GM11168 (cell line): ENCODE results near the gene CAMTA1.

Experiments used
- in situ Hi-C: fragments of 300-500 bp; cut with MboI; formaldehyde crosslinking; loops from one replicate; pipeline ENCODE4 v1.12.0; 2022; ENCODE audit warnings: low sequenced_read_pairs; ENCODE audit not compliant: unreplicated experiment

The CAMTA1 gene

DNA sequence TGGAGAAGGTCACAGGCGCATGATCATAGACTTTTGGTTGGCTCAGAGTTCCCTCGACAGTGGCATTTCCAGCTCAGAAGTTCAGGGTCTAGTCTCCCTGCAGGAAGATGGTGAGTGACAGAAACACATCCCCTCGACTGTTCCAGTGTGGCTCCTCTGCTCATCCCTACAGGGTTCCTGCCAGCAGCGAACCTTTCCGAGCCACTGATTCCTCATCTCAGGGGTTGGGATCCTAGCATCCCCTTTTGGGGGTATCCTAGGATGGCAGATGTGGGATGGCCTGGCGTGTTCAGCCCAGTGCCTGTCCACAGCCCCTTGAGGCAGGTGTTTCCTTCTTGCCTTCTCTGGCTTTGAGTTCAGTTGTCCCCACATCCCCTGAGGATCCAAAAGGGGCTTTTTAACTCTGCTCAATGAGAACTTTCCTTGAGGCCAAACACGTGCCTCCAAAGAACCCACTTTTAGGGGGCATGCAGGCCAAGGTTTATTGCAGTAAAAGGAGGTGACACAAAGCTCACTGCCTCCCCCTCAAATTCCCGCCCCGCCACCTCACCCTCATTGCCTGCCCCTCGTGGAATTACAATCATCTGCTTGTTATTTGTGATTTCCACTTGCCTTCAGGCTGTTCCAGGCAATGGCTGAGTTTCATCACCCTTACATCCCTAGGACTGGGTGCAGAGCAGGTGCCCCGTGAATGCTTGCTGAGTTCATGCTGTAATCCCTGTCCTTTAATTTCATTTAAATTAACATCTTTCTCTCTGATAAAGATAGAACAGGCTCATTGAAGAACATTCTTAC lies 440.7 kb downstream of the CAMTA1 start:
- in situ Hi-C loops: no loop called here

DNA sequence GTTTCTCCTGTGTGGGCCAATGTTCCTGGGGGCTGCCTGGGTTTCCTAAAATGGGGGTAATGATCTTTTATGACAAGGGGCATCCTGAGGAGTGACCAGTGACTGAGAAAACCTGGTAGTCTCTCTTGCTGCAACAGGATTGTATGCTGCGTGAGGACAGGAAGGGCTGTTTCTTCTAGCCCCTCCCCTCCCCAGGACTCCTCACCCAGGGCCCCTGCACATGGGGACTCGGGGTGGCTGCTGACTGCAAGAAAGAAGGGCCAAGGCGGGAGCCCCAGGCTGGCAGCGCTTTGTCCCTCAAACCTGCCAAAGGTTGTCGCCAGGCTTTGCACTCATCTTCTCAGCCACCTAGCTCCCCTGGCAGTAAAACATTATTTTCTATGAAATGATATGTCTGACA lies 442.4 kb downstream of the CAMTA1 start:
- in situ Hi-C loops: no loop called here

DNA sequence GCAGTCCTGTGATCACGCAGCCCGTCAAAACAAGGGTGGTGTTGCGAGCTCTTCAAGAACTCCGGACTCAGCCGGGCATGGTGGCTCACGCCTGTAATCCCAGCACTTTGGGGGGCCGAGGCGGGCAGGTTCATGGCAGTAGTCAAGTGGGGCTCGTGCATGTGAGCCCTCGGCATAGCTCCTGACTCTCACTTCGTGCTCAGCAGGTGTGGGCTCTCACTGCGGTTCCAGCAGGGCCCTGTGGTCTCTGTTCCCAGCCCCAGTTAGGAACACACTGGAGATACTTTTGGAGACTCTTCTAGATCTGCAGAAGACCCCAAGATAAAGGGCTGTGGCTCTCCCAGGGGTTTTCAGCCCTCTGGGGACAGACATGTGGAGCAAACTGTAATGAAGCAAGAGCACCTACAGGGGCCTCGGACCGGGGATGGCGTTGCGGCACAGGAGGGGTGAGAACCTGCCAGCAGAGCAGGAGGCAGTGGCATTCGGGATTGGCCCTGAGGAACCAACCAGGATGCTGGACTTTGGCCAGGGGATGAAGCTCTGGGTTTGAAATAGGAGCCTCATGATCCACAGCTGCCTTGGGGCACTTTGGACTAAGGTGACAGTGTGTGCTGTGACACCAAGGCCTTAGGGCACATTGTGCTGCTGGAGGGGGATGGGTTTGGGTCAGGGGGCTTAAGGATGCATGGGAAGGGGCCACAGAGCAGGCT lies 443.2 kb downstream of the CAMTA1 start:
- in situ Hi-C loops: no loop called here

DNA sequence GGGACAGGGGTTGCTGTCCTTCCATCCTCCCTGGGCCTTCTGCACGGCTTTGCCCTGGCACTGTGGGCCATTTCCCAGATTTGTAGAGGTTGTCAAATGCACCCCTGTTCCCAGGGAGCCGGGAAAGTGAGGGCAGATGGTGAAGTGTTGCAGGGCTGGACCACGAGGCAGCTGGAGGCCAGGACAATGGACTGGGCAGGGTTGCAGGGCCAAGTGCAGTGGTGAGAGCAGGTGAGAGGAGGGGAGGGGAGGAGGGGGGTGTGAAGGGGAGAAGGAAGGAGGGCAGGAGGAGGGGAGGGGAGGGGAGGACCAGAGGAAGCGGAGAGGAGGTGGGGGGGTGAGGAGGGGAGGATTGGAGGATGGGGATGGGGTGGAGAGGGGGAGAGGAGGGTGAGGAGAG lies 443.9 kb downstream of the CAMTA1 start:
- in situ Hi-C loops: no loop called here

DNA sequence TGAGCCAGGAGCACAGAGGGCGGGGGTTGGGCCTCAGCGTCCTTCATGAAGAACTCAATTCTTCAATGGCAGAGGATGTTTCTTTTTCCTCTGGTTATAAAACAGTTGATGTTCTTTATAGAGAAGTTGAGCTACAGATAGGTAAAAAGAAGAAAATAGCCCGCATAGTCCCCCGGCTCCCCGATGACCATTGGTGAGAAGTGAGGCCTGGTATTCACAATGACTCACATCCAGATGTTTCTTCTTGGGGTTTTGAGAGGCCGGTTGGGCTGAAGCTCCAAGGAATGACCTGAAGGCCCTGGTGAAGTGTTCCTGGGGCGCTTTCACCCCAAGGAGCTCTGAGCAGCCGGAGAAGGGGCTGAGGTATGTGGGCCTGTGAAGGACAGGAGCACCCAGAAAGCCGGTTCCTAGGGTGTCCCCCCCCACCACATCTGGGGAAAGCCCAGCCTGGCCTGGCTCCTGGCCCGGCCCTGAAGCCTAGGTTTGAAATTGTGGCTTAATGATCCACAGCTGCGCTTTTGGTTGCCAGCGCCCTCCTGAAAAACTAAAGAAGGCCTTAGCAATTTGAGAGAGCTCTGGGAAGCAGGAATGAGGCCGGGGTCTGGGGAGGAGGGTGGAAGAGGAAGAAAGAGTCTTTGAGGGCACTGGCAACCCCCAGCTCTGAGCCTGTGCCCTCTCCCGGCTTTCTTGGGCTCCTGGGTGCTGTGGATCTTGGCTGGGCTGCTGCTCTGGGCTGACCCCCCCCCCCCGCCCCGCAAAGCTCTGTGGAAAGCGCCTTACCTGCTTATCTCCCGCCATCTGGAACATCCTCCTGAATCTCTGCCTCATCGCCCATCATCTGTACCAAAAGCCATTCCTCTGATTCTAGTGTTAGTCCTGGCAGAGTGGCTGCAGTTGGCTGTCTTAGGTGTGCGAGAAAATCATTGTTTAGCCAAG lies 444.7 kb downstream of the CAMTA1 start:
- in situ Hi-C loops: no loop called here

DNA sequence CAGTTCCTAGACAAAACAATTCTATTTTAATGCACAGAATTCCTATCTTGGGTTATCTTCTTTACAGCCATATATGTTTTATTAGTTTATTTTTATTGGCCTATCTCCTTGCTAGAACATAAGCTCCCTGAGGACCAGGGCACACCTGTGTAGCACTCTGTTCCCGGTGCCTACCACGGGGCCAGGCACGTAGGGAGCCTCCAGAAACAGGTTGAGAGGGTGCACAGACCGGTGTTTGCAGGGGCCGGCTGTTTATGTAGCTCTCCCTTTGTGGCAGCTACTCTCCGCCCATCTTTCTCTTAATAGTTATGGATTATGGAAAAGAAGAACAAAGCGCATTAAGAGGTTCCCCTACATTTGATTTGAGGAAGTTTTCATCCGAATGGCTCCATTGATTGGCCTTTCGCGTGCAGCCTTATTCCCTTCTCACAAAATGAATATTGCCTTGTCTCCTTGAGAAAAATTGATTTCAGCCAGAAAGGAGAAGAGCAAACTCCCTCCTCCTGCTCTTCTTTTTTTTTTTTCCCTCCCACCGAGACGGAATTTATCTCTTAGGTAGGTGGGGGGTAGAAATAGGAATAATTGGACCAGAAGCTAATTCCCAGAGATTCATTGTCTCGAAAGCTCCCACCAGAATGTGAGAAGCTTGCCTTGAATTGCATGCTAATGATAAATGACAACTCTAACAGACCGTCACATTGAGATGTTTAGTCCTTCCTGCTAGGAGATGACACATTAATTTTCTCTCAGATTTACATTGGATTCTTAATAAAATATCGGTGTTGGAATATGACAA lies 447.4 kb downstream of the CAMTA1 start:
- in situ Hi-C loops: no loop called here

DNA sequence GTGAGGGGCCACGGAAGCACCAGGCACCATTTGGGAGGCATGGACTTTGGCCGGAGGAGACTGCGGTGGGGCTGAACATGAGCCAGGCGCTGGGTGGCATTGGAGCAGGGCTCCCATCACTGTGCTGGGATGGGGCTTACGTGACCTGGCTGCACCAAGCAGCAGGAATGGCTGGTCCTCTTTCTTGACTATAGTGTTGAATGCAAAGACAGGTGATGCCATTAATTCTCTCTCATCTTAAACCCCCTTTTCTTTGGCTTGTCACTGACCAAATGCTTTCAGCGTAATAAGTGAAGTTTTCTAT lies 447.9 kb downstream of the CAMTA1 start:
- in situ Hi-C loops: no loop called here

DNA sequence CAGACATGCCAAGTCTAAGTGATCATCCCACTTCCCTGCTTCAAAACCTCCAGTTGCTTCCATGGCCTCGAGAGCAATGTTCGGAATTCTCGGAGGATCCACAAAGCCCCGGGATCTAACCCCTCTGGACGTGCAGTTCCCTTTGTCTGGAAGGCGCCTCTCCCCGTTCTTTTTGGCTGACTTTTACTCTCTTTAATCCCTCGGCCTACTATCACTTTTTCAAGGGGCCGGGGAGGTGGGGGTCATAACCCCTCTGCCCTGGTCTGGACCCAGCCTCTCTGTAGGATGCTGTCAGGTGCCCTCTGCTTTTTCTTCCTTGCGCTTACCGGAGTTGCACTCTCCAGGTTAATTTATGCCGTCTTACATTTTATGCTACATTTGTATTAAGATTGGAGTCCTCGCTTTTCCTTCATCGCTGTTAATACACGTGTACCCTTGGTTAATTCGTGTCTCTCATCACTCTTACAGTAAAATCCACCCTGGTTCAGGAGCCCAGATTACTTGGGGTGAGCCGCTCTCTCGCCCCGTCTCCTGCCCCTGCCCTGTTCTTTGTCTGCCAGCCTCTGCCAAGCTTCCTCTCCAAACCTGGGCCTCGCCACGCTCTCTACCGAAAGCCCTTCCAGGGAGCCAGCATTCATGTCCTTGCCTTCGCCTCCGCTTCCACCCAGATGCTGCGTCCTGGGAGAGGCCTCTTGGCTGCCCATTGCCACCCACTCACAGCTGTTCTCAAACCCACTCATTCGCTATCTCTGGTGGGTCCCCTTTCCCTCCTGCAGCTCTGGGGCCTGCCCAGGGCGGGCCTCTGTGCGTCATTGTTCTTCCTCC lies 448.6 kb downstream of the CAMTA1 start:
- in situ Hi-C loops: no loop called here

DNA sequence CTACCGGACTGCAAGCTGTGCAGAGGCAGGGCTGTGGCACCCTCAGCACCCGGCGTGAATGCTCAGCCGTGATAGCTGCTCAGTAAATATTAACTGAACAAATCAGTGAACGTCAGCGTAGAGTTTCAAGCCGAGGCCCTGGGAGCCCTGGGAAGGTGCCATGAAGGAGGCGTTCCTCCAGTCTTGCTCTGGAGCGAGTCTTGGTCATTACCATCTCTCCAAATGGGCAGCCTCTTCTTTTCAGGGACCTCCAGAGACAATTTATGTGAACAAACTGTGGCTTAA lies 449.2 kb downstream of the CAMTA1 start:
- in situ Hi-C loops: no loop called here

DNA sequence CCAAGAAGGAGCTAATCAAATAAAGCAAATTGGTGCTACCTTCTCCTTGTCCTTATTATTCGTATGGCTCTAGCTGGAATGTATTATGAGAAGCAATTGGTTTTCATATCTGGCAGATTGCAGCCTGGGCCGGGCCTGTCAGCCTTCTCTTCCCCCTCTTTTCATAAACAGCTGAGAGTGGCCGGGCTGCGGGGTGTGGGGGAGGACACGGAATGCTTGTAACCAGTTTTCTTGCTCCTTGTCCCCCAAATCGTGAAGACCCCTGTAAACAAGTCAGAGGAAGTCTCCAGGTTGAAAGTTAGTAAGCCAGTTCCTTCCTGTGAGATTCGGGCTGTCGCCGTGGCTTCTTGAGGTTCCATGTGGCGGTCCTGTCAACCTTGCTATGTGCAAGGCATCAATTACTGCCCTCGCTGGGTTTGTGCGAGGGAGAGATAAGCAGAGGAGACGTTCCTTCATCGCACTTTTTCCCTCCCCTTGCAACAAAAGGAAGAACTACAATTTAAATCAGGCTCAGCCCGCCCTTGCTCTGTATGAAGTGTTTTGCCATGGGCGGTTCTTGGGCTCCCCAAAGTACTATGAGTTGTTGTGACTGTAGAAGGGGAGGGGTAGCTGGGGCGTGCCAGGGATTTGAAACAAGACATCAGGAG lies 450.7 kb downstream of the CAMTA1 start:
- in situ Hi-C loops: no loop called here

DNA sequence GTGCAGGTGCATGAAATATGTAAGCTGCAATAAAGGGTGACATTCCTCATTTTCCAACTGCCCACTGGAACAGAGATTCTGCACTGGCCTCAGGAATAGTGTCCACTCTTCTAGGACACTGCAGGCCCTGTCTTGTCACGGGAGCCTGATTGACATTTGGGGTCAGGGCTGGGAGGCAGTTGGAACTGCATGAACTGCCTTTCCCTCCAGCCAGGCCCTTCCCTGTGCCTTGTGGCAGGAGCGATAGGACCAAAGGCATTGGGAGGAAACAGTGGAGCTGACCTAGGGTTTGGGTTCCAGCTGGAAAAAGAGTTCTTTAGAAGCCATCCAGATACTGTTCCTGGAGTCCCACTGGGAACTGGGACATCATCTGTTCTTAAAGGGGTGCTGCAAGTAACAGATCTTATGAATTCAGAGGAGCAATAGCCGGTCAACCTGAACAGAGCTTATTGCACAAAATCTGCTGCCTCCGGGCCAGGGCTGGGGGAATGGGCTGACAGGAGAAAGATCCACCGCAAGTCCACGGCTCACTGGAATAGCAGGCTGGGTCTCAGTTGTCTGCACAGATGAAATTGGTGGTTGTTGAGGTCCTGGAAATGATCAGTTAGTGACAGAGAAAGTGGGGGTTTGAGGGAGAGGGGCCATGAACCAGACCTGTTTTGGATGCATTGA lies 451.7 kb downstream of the CAMTA1 start:
- in situ Hi-C loops: no loop called here

DNA sequence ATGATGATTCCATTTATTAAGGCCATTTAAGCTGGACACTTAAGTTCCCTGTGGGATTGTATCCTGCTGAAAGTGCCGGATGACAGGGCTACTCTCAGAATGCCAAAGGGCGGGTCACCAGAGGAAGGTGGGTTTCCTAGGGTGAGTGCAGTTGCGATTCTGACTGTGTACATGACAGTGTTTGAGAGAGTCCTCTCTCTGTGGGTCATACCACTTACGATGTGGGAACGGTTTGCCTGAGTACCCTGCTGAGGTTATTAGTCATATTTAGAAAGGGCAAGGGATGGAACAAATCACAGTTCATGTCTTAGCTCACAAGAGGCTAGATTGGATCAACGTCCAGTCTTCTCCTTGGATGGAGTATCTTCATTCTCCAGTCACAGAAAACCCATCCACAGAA lies 461.9 kb downstream of the CAMTA1 start:
- in situ Hi-C loops: no loop called here

DNA sequence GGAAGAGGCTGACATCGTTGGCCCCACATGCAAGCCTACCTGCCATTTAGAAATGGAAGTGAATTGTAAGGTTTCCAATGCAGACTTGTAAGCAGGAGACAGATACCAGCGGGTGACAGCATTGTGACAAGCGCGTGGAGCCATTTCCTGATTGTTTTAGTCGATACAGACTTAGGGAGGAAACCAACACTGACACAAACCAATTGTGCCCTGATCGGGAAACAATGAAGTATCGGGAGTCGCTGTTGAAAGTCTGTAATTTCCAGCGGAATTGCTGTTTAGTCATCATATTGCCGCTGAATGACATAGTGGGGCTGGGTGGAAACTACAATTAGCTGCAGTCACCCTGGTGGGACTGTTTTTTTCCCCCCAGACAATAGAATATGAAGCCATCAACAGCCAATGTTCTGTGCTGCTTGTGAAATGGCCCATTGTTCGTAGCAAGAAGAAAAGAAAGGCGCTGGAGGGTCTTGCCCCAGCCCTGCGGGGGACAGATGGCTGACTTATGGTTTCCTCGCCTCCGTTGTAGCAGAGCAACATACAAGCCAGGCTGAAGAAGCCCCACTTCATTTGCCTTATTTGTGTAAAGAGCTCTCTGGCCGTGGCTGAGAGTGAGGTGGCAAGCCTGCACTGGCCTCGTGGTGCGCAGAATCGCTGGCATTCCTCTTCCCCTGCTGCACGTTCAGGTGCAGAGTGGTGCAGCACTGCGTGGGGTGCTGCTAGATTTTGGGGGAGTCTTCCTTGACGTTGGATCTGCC lies 462.7 kb downstream of the CAMTA1 start:
- in situ Hi-C loops: no loop called here

DNA sequence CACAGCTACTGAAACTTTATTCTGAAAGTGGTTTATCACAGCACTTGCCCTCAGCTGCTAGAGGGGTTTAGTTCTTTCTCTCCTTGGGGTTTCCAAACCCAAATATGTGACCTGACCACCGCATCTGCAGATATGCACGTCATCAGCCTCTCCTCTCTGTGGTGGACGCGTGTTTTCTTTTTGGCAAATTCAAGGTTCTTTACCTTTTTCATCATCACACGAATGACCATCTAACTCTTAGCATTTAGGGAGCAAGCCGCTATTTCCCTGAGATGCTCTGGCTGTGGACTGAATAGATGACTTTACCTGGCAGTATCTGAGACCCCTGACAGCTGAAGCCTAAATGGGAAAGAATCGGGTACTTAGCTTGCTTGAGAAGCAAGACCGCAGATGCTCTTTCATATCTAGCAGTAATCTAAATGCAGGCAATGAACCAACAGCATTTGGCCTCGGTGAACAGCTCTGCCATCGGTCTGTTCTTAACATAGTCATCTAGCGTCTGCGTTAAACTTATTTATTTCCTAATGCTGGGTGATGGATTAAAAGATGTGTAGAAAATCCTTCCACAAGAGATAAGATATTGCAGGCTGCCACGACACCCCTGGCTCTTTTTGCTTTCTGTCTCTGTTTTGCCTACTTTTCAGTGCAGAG lies 463.4 kb downstream of the CAMTA1 start:
- in situ Hi-C loops: no loop called here

DNA sequence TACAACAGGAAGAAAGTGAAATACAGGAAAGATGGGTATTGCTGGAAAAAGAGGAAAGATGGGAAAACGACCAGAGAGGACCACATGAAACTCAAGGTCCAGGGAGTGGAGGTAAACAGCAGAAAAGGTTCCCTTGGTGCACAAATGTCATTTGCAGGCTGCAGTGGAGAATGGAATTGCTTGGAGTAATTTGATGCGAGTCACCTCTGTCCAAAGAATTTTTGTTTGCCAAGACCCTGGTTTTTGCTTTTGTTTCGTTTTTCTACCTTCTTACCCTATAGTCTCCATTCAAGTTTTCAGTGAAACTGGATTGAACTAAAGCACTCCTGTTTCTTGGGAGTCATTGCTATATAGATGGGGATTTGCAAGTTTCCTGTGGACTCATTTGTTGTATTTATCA lies 464.3 kb downstream of the CAMTA1 start:
- in situ Hi-C loops: no loop called here

DNA sequence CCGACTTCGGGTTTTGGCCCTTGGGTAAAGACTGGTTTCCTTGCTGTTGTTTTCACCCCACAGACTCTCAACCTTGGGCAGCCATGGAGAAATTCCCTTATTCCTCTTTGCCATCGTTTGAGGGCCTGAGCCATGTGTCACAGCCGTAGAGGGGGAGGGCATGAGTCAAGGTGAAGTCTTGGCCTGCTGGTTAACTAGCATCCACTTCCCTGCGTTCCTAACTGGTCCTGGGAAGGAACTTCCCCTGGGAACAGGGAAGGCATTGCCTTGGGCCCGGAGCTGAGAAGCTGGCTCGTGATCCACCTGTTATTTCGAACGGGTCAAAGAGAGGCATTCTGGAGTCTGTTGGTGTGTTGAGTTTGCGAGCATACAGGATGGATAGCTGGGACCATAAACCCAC lies 464.9 kb downstream of the CAMTA1 start:
- in situ Hi-C loops: no loop called here
